Measurements from ENCODE around the gene ADRA1B.
"Not testable (repeated sequence)": the region's sequence is repeated elsewhere in the genome, so short reads cannot be mapped to it uniquely, and the experiment has no call there.

ADRA1B gene

GRCh38 chr5:159971931-159972461 is 55.7 kb downstream of the ADRA1B start:
- no peak for DNase-seq

- DNase-seq: no peak
Measured at GRCh38 chr5:159972538-159973362, 56.5 kb downstream of the ADRA1B start.

- DNase-seq: no peak
Measured at GRCh38 chr5:159975462-159976019, 59.3 kb downstream of the ADRA1B start.

- DNase-seq: no peak
Measured at GRCh38 chr5:159976921-159977320, 60.6 kb downstream of the ADRA1B start.

GRCh38 chr5:159978358-159978757 is 62.1 kb downstream of the ADRA1B start:
- no peak for DNase-seq

- no peak for DNase-seq
Measured at GRCh38 chr5:159982421-159983173, 66.3 kb downstream of the ADRA1B start.

GRCh38 chr5:159987031-159987674 is 70.9 kb downstream of the ADRA1B start:
- peak; percentile 71 for DNase-seq

GRCh38 chr5:159990506-159990905 is 74.2 kb downstream of the ADRA1B start:
- DNase-seq: no peak

- no peak for DNase-seq
Measured at GRCh38 chr5:159992566-159992965, 76.3 kb downstream of the ADRA1B start.

GRCh38 chr5:159993194-159993593 is 76.9 kb downstream of the ADRA1B start:
- DNase-seq: no peak

- DNase-seq: no peak
Measured at GRCh38 chr5:159995907-159996306, 79.6 kb downstream of the ADRA1B start.

- DNase-seq: peak; percentile 43
Measured at GRCh38 chr5:160001457-160001856, 85.2 kb downstream of the ADRA1B start.

GRCh38 chr5:160007514-160007913 is 91.2 kb downstream of the ADRA1B start:
- no peak for DNase-seq

- not testable (repeated sequence) for DNase-seq
Measured at GRCh38 chr5:160008529-160008876, 92.2 kb downstream of the ADRA1B start.

- DNase-seq: peak; percentile 97
Measured at GRCh38 chr5:160008877-160009590, 92.8 kb downstream of the ADRA1B start, which contains the start of gene TTC1. Gene TTC1 (plus strand): TSS chr5:160009139. CDS start chr5:160010529, 1,390 bp downstream.

GRCh38 chr5:160009591-160009989 is 93.3 kb downstream of the ADRA1B start:
- no peak for DNase-seq

- DNase-seq: no peak
Measured at GRCh38 chr5:160011471-160011870, 95.2 kb downstream of the ADRA1B start.

- DNase-seq: not testable (repeated sequence)
Measured at GRCh38 chr5:160014197-160014596, 97.9 kb downstream of the ADRA1B start.

- no peak for DNase-seq
Measured at GRCh38 chr5:160018945-160019625, 102.8 kb downstream of the ADRA1B start.

GRCh38 chr5:160020266-160020770 is 104.0 kb downstream of the ADRA1B start:
- DNase-seq: no peak

GRCh38 chr5:160020964-160021363 is 104.7 kb downstream of the ADRA1B start:
- no peak for DNase-seq

Data from NCI-H2029 treated with DMSO at 0.1 percent for 48 hours (cell line).